HepG2 (cell line): ENCODE data around the gene CNNM2. TPM values are rescaled to one million over a fixed set of nuclear protein-coding genes. Genes with fewer than 3 reads are reported as not detected.

Experiments
- CAMTA2 ChIP-seq: sonication (generic); formaldehyde crosslinking; IDR thresholded peaks from 2 replicates; pipeline ENCODE4 v1.4.0; 2020; ENCODE audit warnings: mild to moderate bottlenecking, missing genetic modification reagents, borderline replicate concordance
- FOXO1 ChIP-seq: sonication (generic); formaldehyde crosslinking; IDR thresholded peaks from 2 replicates; pipeline ENCODE4 v1.4.0; 2020; ENCODE audit warnings: missing genetic modification reagents
- TBL1XR1 ChIP-seq: fragments of 150-350 bp; IDR thresholded peaks from 2 replicates; pipeline ENCODE4 v1.6.1; 2014; ENCODE audit warnings: borderline replicate concordance, low read length; ENCODE audit not compliant: partially characterized antibody
- ZFP36 ChIP-seq: fragments of 150-350 bp; IDR thresholded peaks from 2 replicates; pipeline ENCODE4 v1.6.1; 2018; ENCODE audit warnings: borderline replicate concordance, low read length, low read depth; ENCODE audit not compliant: partially characterized antibody
- ZNF121 ChIP-seq: sonication (generic); formaldehyde crosslinking; IDR thresholded peaks from 2 replicates; pipeline ENCODE4 v1.5.0; 2020; ENCODE audit warnings: mild to moderate bottlenecking, missing genetic modification reagents
- ZNF282 ChIP-seq: fragments of 450-650 bp; IDR thresholded peaks from 2 replicates; pipeline ENCODE4 v1.6.1; 2018; ENCODE audit not compliant: partially characterized antibody
- ZNF512B ChIP-seq: sonication (generic); formaldehyde crosslinking; IDR thresholded peaks from 2 replicates; pipeline ENCODE4 v1.5.1; 2020; ENCODE audit warnings: missing genetic modification reagents, mild to moderate bottlenecking, borderline replicate concordance
- ZNF883 ChIP-seq: sonication (generic); formaldehyde crosslinking; IDR thresholded peaks from 2 replicates; pipeline ENCODE4 v1.5.1; 2020; ENCODE audit warnings: mild to moderate bottlenecking, missing genetic modification reagents; ENCODE audit errors: not compliant biosample characterization
- ZSCAN31 ChIP-seq: sonication (generic); formaldehyde crosslinking; IDR thresholded peaks from 2 replicates; pipeline ENCODE4 v1.5.0; 2020; ENCODE audit warnings: low read depth, mild to moderate bottlenecking, missing genetic modification reagents
- polyA plus RNA-seq, 8 experiments: library from polyadenylated mRNA; depleted of rRNA in 3 of 8; stranded (reverse) in 7 of 8; unstranded in 1 of 8; fragments of >200 nt; fragmentation: Illumina TruSeq in 4 of 8; extraction: Trizol in 4 of 8; gene quantifications; 2 replicates each; pipeline versions ENCODE4 v1.2.1 to v1.2.3, GENCODE V29; 2011 to 2016; ENCODE audit warnings: low read depth in 4 of 8, missing spikeins in 1 of 8, mixed read lengths in 1 of 8; ENCODE audit not compliant: insufficient read depth in 1 of 8
- total RNA-seq, 5 experiments: library from RNA; depleted of rRNA; stranded (reverse); fragments of >200 nt; fragmentation: Illumina TruSeq; extraction: Trizol; gene quantifications; 2 replicates each; pipeline ENCODE4 v1.2.3, GENCODE V29; 2016; ENCODE audit warnings: low read depth in 1 of 5
- TF ChIP-seq, protein P1 (sequence below): sonication (generic); formaldehyde crosslinking; IDR thresholded peaks from 2 replicates; pipeline ENCODE4 v1.5.1; 2020; ENCODE audit warnings: mild to moderate bottlenecking, missing genetic modification reagents, moderate library complexity
- TF ChIP-seq, protein P2 (sequence below): sonication (generic); formaldehyde crosslinking; IDR thresholded peaks from 2 replicates; pipeline ENCODE4 v1.5.0; 2020; ENCODE audit warnings: mild to moderate bottlenecking, missing genetic modification reagents, borderline replicate concordance
- TF ChIP-seq, protein P3 (sequence below): sonication (generic); formaldehyde crosslinking; IDR thresholded peaks from 2 replicates; pipeline ENCODE4 v1.4.0; 2020; ENCODE audit warnings: missing genetic modification reagents

The CNNM2 gene
- total and polyA plus RNA-seq, 2 of the 13 experiments (the other 11 are each of a cell fraction or from before 2014, with no cell fraction given), result 7.1 to 9.0 TPM

- TF ChIP-seq, protein P1, sequence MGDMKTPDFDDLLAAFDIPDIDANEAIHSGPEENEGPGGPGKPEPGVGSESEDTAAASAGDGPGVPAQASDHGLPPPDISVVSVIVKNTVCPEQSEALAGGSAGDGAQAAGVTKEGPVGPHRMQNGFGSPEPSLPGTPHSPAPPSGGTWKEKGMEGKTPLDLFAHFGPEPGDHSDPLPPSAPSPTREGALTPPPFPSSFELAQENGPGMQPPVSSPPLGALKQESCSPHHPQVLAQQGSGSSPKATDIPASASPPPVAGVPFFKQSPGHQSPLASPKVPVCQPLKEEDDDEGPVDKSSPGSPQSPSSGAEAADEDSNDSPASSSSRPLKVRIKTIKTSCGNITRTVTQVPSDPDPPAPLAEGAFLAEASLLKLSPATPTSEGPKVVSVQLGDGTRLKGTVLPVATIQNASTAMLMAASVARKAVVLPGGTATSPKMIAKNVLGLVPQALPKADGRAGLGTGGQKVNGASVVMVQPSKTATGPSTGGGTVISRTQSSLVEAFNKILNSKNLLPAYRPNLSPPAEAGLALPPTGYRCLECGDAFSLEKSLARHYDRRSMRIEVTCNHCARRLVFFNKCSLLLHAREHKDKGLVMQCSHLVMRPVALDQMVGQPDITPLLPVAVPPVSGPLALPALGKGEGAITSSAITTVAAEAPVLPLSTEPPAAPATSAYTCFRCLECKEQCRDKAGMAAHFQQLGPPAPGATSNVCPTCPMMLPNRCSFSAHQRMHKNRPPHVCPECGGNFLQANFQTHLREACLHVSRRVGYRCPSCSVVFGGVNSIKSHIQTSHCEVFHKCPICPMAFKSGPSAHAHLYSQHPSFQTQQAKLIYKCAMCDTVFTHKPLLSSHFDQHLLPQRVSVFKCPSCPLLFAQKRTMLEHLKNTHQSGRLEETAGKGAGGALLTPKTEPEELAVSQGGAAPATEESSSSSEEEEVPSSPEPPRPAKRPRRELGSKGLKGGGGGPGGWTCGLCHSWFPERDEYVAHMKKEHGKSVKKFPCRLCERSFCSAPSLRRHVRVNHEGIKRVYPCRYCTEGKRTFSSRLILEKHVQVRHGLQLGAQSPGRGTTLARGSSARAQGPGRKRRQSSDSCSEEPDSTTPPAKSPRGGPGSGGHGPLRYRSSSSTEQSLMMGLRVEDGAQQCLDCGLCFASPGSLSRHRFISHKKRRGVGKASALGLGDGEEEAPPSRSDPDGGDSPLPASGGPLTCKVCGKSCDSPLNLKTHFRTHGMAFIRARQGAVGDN (CRISPR knock-in tag), result peak; percentile 92
- TF ChIP-seq, protein P2, sequence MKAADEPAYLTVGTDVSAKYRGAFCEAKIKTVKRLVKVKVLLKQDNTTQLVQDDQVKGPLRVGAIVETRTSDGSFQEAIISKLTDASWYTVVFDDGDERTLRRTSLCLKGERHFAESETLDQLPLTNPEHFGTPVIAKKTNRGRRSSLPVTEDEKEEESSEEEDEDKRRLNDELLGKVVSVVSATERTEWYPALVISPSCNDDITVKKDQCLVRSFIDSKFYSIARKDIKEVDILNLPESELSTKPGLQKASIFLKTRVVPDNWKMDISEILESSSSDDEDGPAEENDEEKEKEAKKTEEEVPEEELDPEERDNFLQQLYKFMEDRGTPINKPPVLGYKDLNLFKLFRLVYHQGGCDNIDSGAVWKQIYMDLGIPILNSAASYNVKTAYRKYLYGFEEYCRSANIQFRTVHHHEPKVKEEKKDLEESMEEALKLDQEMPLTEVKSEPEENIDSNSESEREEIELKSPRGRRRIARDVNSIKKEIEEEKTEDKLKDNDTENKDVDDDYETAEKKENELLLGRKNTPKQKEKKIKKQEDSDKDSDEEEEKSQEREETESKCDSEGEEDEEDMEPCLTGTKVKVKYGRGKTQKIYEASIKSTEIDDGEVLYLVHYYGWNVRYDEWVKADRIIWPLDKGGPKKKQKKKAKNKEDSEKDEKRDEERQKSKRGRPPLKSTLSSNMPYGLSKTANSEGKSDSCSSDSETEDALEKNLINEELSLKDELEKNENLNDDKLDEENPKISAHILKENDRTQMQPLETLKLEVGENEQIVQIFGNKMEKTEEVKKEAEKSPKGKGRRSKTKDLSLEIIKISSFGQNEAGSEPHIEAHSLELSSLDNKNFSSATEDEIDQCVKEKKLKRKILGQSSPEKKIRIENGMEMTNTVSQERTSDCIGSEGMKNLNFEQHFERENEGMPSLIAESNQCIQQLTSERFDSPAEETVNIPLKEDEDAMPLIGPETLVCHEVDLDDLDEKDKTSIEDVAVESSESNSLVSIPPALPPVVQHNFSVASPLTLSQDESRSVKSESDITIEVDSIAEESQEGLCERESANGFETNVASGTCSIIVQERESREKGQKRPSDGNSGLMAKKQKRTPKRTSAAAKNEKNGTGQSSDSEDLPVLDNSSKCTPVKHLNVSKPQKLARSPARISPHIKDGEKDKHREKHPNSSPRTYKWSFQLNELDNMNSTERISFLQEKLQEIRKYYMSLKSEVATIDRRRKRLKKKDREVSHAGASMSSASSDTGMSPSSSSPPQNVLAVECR, result peak; percentile 88; the same call in 1 of the 2 replicates
- peak; percentile 89 for TF ChIP-seq ZNF121 (CRISPR knock-in tag)
- no peak for TF ChIP-seq CAMTA2 (CRISPR knock-in tag)
- no peak for TF ChIP-seq TBL1XR1
- no peak for TF ChIP-seq ZNF282
- no peak for TF ChIP-seq ZNF883 (CRISPR knock-in tag)
- TF ChIP-seq ZNF512B (CRISPR knock-in tag), result peak; percentile 88; the same call in 1 of the 2 replicates
- TF ChIP-seq ZFP36, result no peak
- TF ChIP-seq FOXO1 (CRISPR knock-in tag), result peak; percentile 98
- TF ChIP-seq, protein P3, sequence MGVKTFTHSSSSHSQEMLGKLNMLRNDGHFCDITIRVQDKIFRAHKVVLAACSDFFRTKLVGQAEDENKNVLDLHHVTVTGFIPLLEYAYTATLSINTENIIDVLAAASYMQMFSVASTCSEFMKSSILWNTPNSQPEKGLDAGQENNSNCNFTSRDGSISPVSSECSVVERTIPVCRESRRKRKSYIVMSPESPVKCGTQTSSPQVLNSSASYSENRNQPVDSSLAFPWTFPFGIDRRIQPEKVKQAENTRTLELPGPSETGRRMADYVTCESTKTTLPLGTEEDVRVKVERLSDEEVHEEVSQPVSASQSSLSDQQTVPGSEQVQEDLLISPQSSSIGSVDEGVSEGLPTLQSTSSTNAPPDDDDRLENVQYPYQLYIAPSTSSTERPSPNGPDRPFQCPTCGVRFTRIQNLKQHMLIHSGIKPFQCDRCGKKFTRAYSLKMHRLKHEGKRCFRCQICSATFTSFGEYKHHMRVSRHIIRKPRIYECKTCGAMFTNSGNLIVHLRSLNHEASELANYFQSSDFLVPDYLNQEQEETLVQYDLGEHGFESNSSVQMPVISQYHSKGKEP (CRISPR knock-in tag), result peak; percentile 36; the same call in 1 of the 2 replicates
- TF ChIP-seq ZSCAN31 (CRISPR knock-in tag), result peak; percentile 88
Measured at GRCh38 chr10:103053659-103054581, 135.8 kb downstream of the CNNM2 start (continued).
